Inferior parietal cortex (tissue), 1 donor: ENCODE data around the gene SLC9C2.
"Not testable (repeated sequence)": the region's sequence is repeated elsewhere in the genome, so short reads cannot be mapped to it uniquely, and the experiment has no call there.

Experiments
- DNase-seq: peaks from one replicate; pipeline ENCODE4 v3.0.0-alpha.2; 2016; ENCODE audit errors: extremely low spot score

Gene SLC9C2

GRCh38 chr1:173603056-173603591 lies at the start of gene SLC9C2:
TSS of gene SLC9C2 (minus strand) at chr1:173603072. CDS start at chr1:173601776, 1,296 bp downstream.
- DNase-seq, result peak; percentile 9

- DNase-seq, result no peak
Measured at GRCh38 chr1:173648880-173649605, 46.2 kb upstream of the SLC9C2 start.

GRCh38 chr1:173646656-173647055 lies 43.8 kb upstream of the SLC9C2 start:
- DNase-seq, result no peak

- not testable (repeated sequence) for DNase-seq
Measured at GRCh38 chr1:173642450-173643139, 39.7 kb upstream of the SLC9C2 start.

GRCh38 chr1:173639102-173639501 lies 36.2 kb upstream of the SLC9C2 start:
- no peak for DNase-seq

GRCh38 chr1:173638043-173639021 lies 35.5 kb upstream of the SLC9C2 start:
- DNase-seq, result no peak

GRCh38 chr1:173637236-173638042 lies 34.6 kb upstream of the SLC9C2 start:
- DNase-seq, result not testable (repeated sequence)

GRCh38 chr1:173635116-173635515 lies 32.2 kb upstream of the SLC9C2 start, which contains the start of gene TEX50:
TSS of gene TEX50 (plus strand) at chr1:173635338. CDS start at chr1:173635522, 184 bp downstream.
- no peak for DNase-seq

- DNase-seq, result no peak
Measured at GRCh38 chr1:173628888-173629287, 26.0 kb upstream of the SLC9C2 start.

GRCh38 chr1:173627269-173627668 lies 24.4 kb upstream of the SLC9C2 start:
- DNase-seq, result no peak

GRCh38 chr1:173616859-173617258 lies 14.0 kb upstream of the SLC9C2 start:
- no peak for DNase-seq

GRCh38 chr1:173613086-173613485 lies 10.2 kb upstream of the SLC9C2 start:
- DNase-seq, result not testable (repeated sequence)

GRCh38 chr1:173608503-173609216 lies 5.8 kb upstream of the SLC9C2 start:
- DNase-seq, result no peak

GRCh38 chr1:173601588-173601987 lies 1.3 kb downstream of the SLC9C2 start:
- DNase-seq, result no peak

- DNase-seq, result no peak
Measured at GRCh38 chr1:173596097-173596825, 6.6 kb downstream of the SLC9C2 start.

- not testable (repeated sequence) for DNase-seq
Measured at GRCh38 chr1:173591138-173591537, 11.7 kb downstream of the SLC9C2 start.

GRCh38 chr1:173590557-173590956 lies 12.3 kb downstream of the SLC9C2 start:
- DNase-seq, result no peak

- DNase-seq, result no peak
Measured at GRCh38 chr1:173581383-173582079, 21.3 kb downstream of the SLC9C2 start.

- peak; percentile 7 for DNase-seq
Measured at GRCh38 chr1:173580658-173581057, 22.2 kb downstream of the SLC9C2 start.
